LNCAP (cell line): ENCODE measurements around the gene GREB1L.

Experiments used
- TF ChIP-seq, protein P1 (sequence below): fragments of 450-650 bp; IDR thresholded peaks from 2 replicates; pipeline ENCODE4 v1.5.1; 2017; ENCODE audit warnings: mild to moderate bottlenecking

GREB1L gene

GRCh38 chr18:21331065-21331464 lies 89.0 kb downstream of the GREB1L start:
- TF ChIP-seq, protein P1, sequence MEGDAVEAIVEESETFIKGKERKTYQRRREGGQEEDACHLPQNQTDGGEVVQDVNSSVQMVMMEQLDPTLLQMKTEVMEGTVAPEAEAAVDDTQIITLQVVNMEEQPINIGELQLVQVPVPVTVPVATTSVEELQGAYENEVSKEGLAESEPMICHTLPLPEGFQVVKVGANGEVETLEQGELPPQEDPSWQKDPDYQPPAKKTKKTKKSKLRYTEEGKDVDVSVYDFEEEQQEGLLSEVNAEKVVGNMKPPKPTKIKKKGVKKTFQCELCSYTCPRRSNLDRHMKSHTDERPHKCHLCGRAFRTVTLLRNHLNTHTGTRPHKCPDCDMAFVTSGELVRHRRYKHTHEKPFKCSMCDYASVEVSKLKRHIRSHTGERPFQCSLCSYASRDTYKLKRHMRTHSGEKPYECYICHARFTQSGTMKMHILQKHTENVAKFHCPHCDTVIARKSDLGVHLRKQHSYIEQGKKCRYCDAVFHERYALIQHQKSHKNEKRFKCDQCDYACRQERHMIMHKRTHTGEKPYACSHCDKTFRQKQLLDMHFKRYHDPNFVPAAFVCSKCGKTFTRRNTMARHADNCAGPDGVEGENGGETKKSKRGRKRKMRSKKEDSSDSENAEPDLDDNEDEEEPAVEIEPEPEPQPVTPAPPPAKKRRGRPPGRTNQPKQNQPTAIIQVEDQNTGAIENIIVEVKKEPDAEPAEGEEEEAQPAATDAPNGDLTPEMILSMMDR: no peak

- TF ChIP-seq, protein P1: no peak
Measured at GRCh38 chr18:21335927-21336488, 94.0 kb downstream of the GREB1L start.

DNA sequence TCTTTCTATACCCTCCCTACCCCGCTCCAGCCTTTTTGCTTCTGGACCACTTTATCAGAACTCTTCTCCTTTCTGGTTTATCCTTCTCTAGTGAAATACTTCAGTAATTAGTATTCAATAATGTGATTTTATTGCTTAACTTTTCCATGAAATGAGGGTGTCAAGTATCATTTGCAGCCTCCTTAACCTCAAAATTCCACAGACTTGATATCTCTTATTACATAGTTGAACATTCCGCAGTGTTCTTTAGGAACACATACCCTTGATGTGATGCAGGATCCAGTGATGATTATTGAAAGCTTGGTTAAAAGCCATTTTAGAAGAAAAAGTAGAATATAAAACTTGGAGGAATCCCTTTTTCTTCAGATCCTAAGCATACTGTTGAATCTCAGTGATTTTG lies 94.8 kb downstream of the GREB1L start:
- TF ChIP-seq, protein P1: no peak

- TF ChIP-seq, protein P1: no peak
Measured at GRCh38 chr18:21341141-21341540, 99.1 kb downstream of the GREB1L start.

DNA sequence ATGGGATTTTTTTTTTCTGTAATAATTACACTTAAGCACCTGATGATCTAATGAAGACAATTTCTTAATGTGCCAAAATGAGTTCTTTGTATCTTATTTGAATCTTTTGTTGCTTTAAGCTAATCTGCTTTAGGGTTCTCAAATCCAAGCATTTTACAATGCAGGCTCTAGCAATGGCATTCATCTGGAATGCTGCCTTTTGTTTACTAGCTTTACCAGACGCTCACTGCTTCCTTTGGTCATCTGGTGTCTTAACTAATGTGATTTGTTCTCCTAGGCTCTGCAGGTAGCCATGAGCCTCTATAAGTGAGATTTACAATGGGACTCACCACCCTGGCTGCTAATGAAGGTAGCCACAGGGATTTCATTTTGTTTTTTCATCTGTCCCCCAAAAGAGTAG lies 100.3 kb downstream of the GREB1L start:
- TF ChIP-seq, protein P1: no peak

GRCh38 chr18:21344860-21345259 lies 102.8 kb downstream of the GREB1L start:
- TF ChIP-seq, protein P1: no peak

DNA sequence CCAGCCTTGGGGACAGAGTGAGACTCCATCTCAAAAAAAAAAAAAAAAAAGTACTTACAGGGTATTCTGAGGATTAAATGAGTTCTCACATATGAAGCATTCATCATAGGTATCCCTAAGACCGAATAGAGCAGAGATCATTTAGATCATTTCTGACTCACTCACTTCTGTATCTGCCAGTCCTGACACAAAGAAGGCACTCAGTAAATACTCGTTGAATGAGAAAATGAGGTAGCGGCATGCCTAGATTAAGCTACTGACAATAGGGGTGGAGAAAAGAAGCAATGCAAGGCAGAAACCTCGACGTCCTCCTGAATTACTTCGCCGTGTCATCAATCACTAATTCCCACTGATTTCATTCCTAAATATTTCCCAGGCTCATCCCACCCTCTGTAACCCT lies 103.8 kb downstream of the GREB1L start:
- TF ChIP-seq, protein P1: no peak

GRCh38 chr18:21359746-21360145 lies 117.7 kb downstream of the GREB1L start:
- TF ChIP-seq, protein P1: no peak
